Immature natural killer cell (primary cell): Measurements from ENCODE around the gene ITGBL1. TPM values are rescaled to one million over a fixed set of nuclear protein-coding genes. Genes with fewer than 3 reads are reported as not detected.

Source experiments
- DNase-seq, 3 donors: peaks; one replicate each; pipeline ENCODE4 v3.0.0; 2022; ENCODE audit warnings: mixed read lengths in 1 of 3
- H3K27ac Mint-ChIP-seq, 6 donors: one replicate each; pipeline ENCODE4 v1.8.0; 2020; ENCODE audit warnings: mixed read lengths in 6 of 6, mild to moderate bottlenecking in 5 of 6, inconsistent platforms in 4 of 6, moderate library complexity in 3 of 6
- H3K27me3 Mint-ChIP-seq, 3 donors: one replicate each; pipeline ENCODE4 v1.8.0; 2020 to 2021; ENCODE audit warnings: low read depth in 3 of 3, mild to moderate bottlenecking in 3 of 3, mixed read lengths in 3 of 3, moderate library complexity in 3 of 3, inconsistent platforms in 1 of 3
- H3K36me3 Mint-ChIP-seq, 3 donors: one replicate each; pipeline ENCODE4 v1.8.0; 2020; ENCODE audit warnings: mixed read lengths in 3 of 3, inconsistent platforms in 2 of 3, mild to moderate bottlenecking in 2 of 3
- H3K4me1 Mint-ChIP-seq, 2 donors: one replicate each; pipeline ENCODE4 v1.8.0; 2020; ENCODE audit warnings: inconsistent platforms in 2 of 2, mild to moderate bottlenecking in 2 of 2, mixed read lengths in 2 of 2, moderate library complexity in 1 of 2
- H3K4me3 Mint-ChIP-seq, 5 donors: one replicate each; pipeline ENCODE4 v1.8.0; 2020; ENCODE audit warnings: mild to moderate bottlenecking in 5 of 5, mixed read lengths in 5 of 5, inconsistent platforms in 3 of 5, moderate library complexity in 3 of 5
- H3K9me3 Mint-ChIP-seq, 6 donors: one replicate each; pipeline ENCODE4 v1.8.0; 2020; ENCODE audit warnings: mild to moderate bottlenecking in 6 of 6, mixed read lengths in 6 of 6, inconsistent platforms in 4 of 6, moderate library complexity in 3 of 6
- polyA plus RNA-seq, 3 donors: library from polyadenylated mRNA; unstranded; fragments of 300-500 nt; fragmentation: Illumina TruSeq; gene quantifications; one replicate each; pipeline ENCODE4 v1.2.3, GENCODE V29; 2021

Gene ITGBL1
- polyA plus RNA-seq, 3 donors from 2014 or later, result not detected

DNA sequence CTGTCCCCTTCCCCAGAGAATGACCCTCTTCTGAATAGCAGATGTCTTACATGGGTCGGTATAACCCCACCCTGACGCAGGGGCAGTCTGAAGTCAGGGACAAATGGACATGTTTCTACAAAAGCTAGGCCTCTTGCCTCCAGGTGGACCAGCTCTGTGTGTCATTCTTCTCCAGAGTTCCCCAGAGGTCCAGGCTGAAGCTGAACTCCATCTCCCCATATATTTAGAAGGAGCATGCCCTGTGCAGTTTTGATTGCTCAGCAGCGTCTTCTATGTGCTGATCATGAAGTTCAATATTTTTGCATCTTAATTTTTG is 27.4 kb upstream of the ITGBL1 start:
- H3K27me3 Mint-ChIP-seq, result no peaks in the 10 kb centered on the region
- H3K36me3 Mint-ChIP-seq, result no peaks in the 10 kb centered on the region
- DNase-seq, result no peak
- no peak overlapping the region for H3K27ac Mint-ChIP-seq
- H3K4me1 Mint-ChIP-seq, result no peaks in the 10 kb centered on the region
- no peak overlapping the region for H3K4me3 Mint-ChIP-seq
- peaks cover 0 to 11% (median 2%) of the 10 kb centered on the region in 6 donors for H3K9me3 Mint-ChIP-seq

DNA sequence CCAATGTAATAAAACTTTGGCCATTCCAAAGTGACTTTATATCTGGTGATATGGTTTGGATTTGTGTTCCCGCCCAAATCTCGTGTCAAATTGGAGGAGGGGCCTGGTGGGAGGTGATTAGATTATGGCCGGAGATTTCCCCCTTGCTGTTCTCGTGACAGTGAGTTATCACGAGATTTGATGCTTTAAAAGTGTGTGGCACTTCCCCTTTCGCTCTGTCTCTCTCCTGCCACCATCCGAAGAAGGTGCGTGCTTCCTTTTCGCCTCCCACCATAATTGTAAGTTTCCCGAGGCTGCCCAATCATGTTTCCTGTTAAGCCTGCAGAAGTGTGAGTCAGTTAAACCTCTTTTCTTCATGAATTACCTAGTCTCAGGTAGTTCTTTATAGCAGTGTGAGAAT is 26.9 kb upstream of the ITGBL1 start:
- Mint-ChIP-seq H3K36me3 (no peaks in the 10 kb centered on the region), H3K4me1 (no peaks in the 10 kb centered on the region), H3K27ac (no peak overlapping the region), H3K9me3 (peaks cover 0 to 11% (median 2%) of the 10 kb centered on the region in 6 donors), H3K4me3 (no peak overlapping the region), H3K27me3 (no peaks in the 10 kb centered on the region)
- no peak for DNase-seq

DNA sequence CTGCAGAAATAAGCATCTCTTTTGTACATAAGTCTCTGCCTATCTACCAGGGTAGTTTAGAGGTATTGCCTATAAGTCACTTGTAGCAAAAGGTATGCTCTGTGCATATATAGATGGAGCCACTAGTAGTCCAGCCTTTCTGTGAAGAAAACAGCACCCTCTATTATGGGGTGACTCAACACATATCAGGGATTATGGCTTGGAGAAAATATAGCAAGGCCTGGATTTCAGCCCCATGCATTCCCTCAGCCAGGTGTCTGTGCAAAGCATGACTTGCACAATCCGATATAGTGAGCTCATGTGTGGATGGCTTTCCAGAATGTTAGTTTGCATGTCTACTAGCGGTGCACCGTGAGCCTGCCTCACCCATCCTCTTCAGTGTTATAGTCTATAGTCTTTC is 22.7 kb upstream of the ITGBL1 start:
- DNase-seq, result no peak
- Mint-ChIP-seq H3K4me1 (no peaks in the 10 kb centered on the region), H3K9me3 (peaks cover 0 to 6% (median 4%) of the 10 kb centered on the region in 6 donors), H3K27me3 (no peaks in the 10 kb centered on the region), H3K4me3 (no peak overlapping the region), H3K27ac (no peak overlapping the region), H3K36me3 (peaks cover 0 to 3% (median 0%) of the 10 kb centered on the region in 3 donors)

DNA sequence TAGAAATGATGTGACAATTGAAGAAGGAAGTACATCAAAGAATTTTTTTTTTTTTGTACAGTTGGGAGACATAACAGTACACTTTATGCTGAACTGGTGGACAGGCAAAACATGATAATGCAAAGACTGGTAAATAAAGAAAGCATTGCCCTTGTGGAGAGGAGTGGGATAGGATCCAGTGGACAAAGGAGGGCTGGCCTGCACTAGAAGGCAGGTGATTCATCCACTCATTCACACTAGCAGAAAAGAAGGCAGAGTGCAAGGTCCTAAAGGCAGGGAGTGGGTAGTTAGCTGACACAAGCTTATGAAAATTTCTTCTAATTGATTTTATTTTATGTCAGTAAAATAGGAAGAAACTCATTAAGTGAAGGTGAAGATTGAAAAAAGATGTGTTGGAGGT is 18.6 kb upstream of the ITGBL1 start:
- Mint-ChIP-seq H3K4me1 (no peaks in the 10 kb centered on the region), H3K27ac (no peak overlapping the region), H3K27me3 (peaks cover 0 to 1% (median 0%) of the 10 kb centered on the region in 3 donors), H3K9me3 (peaks cover 0 to 6% (median 4%) of the 10 kb centered on the region in 6 donors), H3K4me3 (no peak overlapping the region), H3K36me3 (peaks cover 0 to 3% (median 0%) of the 10 kb centered on the region in 3 donors)
- DNase-seq, result no peak

DNA sequence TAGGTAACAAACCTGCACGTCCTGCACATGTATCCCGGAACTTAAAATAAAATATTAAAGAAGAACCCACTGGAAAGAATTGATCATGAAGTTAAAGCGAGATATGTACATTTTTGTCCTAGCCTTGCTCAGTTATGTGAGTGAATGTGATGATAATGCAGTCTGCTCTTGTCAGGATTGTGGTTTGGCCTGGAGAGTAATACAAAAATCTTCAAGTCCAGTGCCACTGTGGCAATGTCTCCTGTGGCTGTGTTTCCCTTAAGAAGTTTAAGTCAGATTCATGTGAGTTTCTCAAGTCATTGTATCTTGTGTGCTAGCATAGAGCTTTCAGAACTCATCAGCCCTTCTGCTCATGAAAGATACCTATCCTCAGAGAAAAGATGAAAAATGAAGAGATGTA is 18.0 kb upstream of the ITGBL1 start:
- H3K27ac Mint-ChIP-seq, result no peak overlapping the region
- no peak overlapping the region for H3K4me3 Mint-ChIP-seq
- DNase-seq, result no peak
- H3K4me1 Mint-ChIP-seq, result no peaks in the 10 kb centered on the region
- H3K9me3 Mint-ChIP-seq, result peaks cover 0 to 6% (median 5%) of the 10 kb centered on the region in 6 donors
- H3K36me3 Mint-ChIP-seq, result peaks cover 0 to 3% (median 0%) of the 10 kb centered on the region in 3 donors
- H3K27me3 Mint-ChIP-seq, result peaks cover 0 to 1% (median 0%) of the 10 kb centered on the region in 3 donors

DNA sequence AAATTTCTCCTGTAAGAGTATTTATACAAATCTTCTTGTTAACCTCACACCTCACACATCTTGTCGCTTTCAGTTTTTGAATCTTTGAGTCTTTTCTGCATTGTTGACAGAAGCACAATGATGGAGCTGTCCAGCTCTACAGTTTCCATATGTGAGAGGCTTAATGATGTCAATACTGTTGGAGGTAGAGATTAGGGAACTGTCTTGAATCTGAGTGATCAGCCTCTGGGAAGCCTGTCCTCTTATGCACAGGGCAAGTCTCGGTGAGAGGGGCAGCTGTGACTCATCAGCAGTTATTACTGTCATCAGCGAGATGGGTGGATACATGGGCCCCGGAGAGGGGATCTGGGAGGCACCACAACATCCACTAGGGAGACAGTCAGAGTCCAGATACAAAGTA is 4.6 kb upstream of the ITGBL1 start:
- Mint-ChIP-seq H3K9me3 (peaks cover 0 to 1% (median 0%) of the 10 kb centered on the region in 6 donors), H3K27ac (no peak overlapping the region), H3K4me3 (no peak overlapping the region), H3K27me3 (peaks cover 0 to 3% (median 0%) of the 10 kb centered on the region in 3 donors), H3K4me1 (no peaks in the 10 kb centered on the region), H3K36me3 (no peaks in the 10 kb centered on the region)
- no peak for DNase-seq

DNA sequence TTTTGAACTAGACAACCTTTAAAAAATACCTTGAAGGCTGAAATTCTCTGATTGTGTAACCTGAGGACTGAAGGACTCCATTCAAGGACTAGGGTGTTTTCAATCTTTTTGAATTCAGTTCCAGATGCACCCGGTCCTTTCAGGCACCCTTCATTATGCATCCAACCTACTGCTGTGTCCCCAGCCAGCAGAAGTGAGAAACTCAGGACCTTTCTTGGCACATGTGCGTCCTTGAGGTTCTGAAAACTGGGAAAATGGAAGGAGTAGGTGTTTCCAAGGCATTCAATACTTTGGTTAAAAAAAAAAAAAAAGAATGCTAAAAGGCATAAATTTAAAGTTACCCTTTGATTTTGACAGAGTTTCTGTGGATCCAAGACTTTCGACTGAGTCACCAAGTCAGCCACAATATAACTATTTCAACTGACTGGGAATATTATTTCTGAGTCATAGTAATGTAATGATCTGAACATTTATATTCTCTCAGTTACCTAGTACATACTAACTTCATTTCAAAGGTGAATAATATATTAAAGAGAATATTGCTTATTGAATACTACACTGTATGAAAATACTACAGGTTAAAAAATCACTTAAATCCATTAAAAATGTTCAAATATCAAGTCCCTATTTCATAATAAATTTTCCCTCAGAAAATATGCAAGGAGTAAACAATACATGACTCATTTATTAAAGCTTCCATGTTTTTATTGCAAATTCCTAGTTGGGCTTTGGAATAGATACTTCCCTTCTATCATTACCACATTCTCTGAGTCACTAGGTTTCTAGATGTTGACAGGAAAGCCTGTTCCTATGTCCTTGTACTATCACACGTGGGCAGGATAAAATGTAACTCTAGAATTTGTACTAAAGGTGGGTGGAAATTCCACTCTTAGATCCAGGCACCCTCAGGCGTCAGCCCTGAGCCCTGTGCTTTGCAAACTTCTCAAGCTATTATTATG is 2.4 kb upstream of the ITGBL1 start:
- H3K27ac Mint-ChIP-seq, result no peak overlapping the region
- peaks cover 0 to 4% (median 0%) of the 10 kb centered on the region in 3 donors for H3K36me3 Mint-ChIP-seq
- H3K4me1 Mint-ChIP-seq, result no peaks in the 10 kb centered on the region
- no peak overlapping the region for H3K4me3 Mint-ChIP-seq
- no peak for DNase-seq
- H3K9me3 Mint-ChIP-seq, result peaks cover 0 to 7% (median 0%) of the 10 kb centered on the region in 6 donors
- H3K27me3 Mint-ChIP-seq, result peaks cover 0 to 9% (median 2%) of the 10 kb centered on the region in 3 donors

DNA sequence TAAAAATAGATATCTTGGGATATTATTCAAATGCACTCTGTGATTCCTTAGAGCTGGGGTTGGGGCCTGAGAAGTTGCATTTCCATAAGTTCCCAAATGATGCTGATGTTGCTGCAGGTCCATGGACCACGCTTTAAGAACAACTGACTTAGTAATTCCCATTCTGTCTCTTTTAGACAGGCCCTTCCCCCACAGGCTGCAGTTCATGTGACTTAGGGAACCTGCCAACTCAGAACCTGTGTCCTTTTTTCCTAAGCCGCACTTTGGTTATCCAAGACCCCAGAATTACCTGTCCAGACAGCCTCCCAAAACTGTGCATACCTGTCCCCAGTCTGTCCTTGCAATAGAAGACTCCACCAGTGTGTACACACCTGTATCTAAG is 1.7 kb upstream of the ITGBL1 start:
- no peak for DNase-seq
- peaks cover 0 to 9% (median 2%) of the 10 kb centered on the region in 3 donors for H3K27me3 Mint-ChIP-seq
- H3K4me3 Mint-ChIP-seq, result no peak overlapping the region
- no peak overlapping the region for H3K27ac Mint-ChIP-seq
- H3K9me3 Mint-ChIP-seq, result peaks cover 0 to 7% (median 0%) of the 10 kb centered on the region in 6 donors
- peaks cover 0 to 4% (median 0%) of the 10 kb centered on the region in 3 donors for H3K36me3 Mint-ChIP-seq
- no peaks in the 10 kb centered on the region for H3K4me1 Mint-ChIP-seq

DNA sequence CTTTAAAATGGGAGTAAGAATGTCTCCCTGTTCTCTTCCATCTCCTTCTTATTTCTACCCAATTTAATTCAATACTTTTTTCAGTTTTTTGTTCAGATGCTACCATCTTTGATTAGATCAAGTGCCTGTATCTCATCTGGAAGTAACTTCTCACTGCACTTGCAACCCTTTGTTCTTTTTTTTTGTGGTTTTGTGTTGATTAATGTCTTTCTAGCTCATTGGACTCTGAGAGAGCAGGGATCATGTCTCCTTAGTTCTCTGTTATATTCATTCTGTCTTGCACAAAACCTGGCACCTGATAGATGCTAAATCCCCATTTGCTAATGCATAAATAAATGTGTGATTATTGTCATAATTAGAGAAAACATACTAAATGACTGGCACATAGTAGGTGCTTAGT is 834 bp upstream of the ITGBL1 start:
- no peak overlapping the region for H3K4me3 Mint-ChIP-seq
- no peak for DNase-seq
- H3K4me1 Mint-ChIP-seq, result no peaks in the 10 kb centered on the region
- H3K36me3 Mint-ChIP-seq, result peaks cover 0 to 4% (median 0%) of the 10 kb centered on the region in 3 donors
- peaks cover 2 to 9% (median 2%) of the 10 kb centered on the region in 3 donors for H3K27me3 Mint-ChIP-seq
- no peak overlapping the region for H3K27ac Mint-ChIP-seq
- H3K9me3 Mint-ChIP-seq, result peaks cover 0 to 7% (median 0%) of the 10 kb centered on the region in 6 donors

DNA sequence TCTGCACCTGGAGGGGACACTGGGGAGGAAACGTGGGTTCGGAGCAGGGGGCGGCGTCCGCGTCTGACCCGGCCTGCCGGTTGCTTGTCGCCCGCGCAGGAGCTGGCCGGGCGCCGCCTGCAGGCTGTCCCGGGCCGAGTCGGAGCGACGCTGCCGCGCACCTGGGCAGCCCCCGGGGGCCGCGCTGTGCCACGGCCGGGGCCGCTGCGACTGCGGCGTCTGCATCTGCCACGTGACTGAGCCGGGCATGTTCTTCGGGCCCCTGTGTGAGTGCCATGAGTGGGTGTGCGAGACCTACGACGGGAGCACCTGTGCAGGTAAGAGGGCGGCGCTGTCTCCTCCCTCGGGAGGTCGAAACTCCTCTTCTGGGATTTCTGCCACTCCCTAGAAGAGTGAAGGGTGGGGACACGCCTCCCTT is 1.3 kb downstream of the ITGBL1 start:
- Mint-ChIP-seq H3K4me3 (peak overlapping the region in 1 of 5 donors; percentile 5), H3K36me3 (peaks cover 0 to 4% (median 0%) of the 10 kb centered on the region in 3 donors), H3K27ac (no peak overlapping the region), H3K27me3 (peaks cover 2 to 9% (median 2%) of the 10 kb centered on the region in 3 donors), H3K4me1 (no peaks in the 10 kb centered on the region), H3K9me3 (peaks cover 0 to 7% (median 0%) of the 10 kb centered on the region in 6 donors)
- no peak for DNase-seq

DNA sequence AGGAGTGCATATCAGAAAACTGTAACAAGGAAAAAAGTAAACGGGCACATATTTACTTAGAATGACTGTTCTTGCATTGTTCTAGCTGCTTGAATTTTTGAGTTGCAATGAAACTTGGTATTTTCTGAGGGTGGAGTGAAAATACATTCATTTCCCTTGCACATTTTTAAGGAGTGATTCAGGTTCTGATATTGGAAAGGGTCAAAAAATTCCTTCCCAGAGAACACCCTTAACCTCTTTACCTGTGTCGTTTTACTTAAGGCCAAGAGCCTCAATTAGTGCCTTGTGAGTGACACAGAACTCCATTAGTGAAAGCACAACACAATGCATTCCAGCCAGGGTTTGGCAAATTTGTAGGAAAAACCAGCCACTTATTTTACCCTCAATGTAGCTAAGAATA is 2.3 kb downstream of the ITGBL1 start:
- peaks cover 0 to 7% (median 0%) of the 10 kb centered on the region in 6 donors for H3K9me3 Mint-ChIP-seq
- no peak for DNase-seq
- no peaks in the 10 kb centered on the region for H3K4me1 Mint-ChIP-seq
- H3K4me3 Mint-ChIP-seq, result no peak overlapping the region
- peaks cover 0 to 4% (median 0%) of the 10 kb centered on the region in 3 donors for H3K36me3 Mint-ChIP-seq
- no peak overlapping the region for H3K27ac Mint-ChIP-seq
- peaks cover 2 to 9% (median 2%) of the 10 kb centered on the region in 3 donors for H3K27me3 Mint-ChIP-seq

DNA sequence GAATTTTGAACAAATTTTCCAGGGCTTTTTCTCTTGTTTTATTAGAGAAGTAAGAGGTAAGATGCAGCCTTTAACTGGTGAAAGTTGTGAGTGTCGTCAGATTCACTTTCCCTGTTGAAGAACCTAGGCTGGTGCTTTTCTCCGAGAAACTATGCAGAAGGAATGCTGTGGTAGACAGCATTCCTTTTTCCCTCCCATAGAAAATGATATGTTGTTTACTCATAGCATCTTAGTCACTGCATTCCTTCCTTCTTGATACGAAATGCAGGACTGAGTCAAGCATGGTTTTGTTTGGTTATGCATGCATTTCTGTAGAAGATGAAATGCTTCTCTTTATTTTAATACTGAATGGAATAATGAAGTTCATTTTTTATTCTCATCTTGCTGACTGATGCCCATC is 3.4 kb downstream of the ITGBL1 start:
- H3K27ac Mint-ChIP-seq, result no peak overlapping the region
- no peak overlapping the region for H3K4me3 Mint-ChIP-seq
- DNase-seq, result no peak
- H3K27me3 Mint-ChIP-seq, result peaks cover 2 to 8% (median 2%) of the 10 kb centered on the region in 3 donors
- H3K36me3 Mint-ChIP-seq, result peaks cover 0 to 4% (median 0%) of the 10 kb centered on the region in 3 donors
- peaks cover 0 to 8% (median under 1%) of the 10 kb centered on the region in 6 donors for H3K9me3 Mint-ChIP-seq
- H3K4me1 Mint-ChIP-seq, result no peaks in the 10 kb centered on the region

DNA sequence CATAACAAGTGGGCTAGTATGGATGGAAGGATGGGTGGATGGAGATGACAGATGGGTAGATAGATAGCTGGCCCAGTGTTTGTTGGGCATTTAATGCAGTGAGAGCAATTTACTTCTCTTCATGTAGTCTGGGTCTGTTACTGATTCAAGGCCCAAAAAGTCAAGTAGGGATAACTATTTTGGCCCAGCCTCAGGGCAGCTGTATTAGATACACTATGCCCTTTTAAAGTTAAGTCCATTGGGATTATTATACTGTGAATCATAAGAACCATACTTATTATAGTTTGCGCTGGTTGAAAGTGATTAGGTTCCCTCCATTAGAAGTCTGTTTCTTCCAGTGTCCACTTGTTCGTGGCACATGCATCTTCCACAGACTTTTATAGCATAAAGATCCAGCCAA is 4.7 kb downstream of the ITGBL1 start:
- Mint-ChIP-seq H3K9me3 (peaks cover 0 to 11% (median under 1%) of the 10 kb centered on the region in 6 donors), H3K36me3 (peaks cover 0 to 4% (median 0%) of the 10 kb centered on the region in 3 donors), H3K27ac (no peak overlapping the region), H3K4me3 (no peak overlapping the region), H3K27me3 (peaks cover 2 to 8% (median 2%) of the 10 kb centered on the region in 3 donors), H3K4me1 (no peaks in the 10 kb centered on the region)
- no peak for DNase-seq

DNA sequence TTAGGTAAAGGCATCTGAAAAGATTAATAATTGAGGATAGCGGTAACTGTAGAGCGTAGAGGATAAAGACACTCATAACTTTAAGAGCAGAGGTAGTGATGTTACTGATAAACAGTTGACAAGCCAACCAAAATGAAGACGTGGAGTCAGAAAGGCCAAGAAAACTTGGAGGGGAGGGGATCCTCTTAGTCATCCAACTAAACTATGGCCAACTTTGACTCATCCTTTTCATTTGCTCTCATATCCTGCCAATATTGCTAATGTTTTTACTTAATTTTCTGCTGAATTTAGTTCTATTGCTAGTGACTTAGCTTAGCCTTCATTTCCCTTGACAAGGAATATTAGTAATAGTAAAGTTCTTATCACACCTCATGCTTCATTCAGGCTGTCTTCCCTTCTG is 13.4 kb downstream of the ITGBL1 start:
- Mint-ChIP-seq H3K36me3 (no peaks in the 10 kb centered on the region), H3K9me3 (peaks cover 0 to 5% (median 2%) of the 10 kb centered on the region in 6 donors), H3K4me1 (no peaks in the 10 kb centered on the region), H3K27me3 (peaks cover 0 to 2% (median 0%) of the 10 kb centered on the region in 3 donors), H3K27ac (no peak overlapping the region), H3K4me3 (no peak overlapping the region)
- DNase-seq, result no peak
